Fibroblast of lung (primary cell): Measurements from ENCODE around the gene L3MBTL2. TPM values are rescaled to one million over a fixed set of nuclear protein-coding genes. Genes with fewer than 3 reads are reported as not detected.

ENCODE experiments used
- DNase-seq, 2 donors: peaks; one replicate each; pipeline versions ENCODE4 v3.0.0 to v3.0.0-alpha.2; 2010; ENCODE audit warnings: low read depth in 2 of 2
- H2AFZ ChIP-seq: 2 replicates; pipeline ENCODE4 v1.5.1; 2012; ENCODE audit warnings: low read length, control low read depth, inconsistent platforms
- H3K27ac ChIP-seq: 2 replicates; pipeline ENCODE4 v1.5.1; 2011; ENCODE audit warnings: low read length, control low read depth; ENCODE audit not compliant: insufficient read depth
- H3K27me3 ChIP-seq: 2 replicates; pipeline ENCODE4 v1.5.1; 2011; ENCODE audit warnings: mild to moderate bottlenecking, low read length; ENCODE audit not compliant: control insufficient read depth, insufficient read depth
- H3K36me3 ChIP-seq: 2 replicates; pipeline ENCODE4 v1.5.1; 2011; ENCODE audit warnings: low read length; ENCODE audit not compliant: control insufficient read depth, insufficient read depth
- H3K4me1 ChIP-seq: 2 replicates; pipeline ENCODE4 v1.5.1; 2011; ENCODE audit warnings: low read length; ENCODE audit not compliant: control insufficient read depth, insufficient read depth; ENCODE audit errors: extremely low read depth
- H3K4me2 ChIP-seq: 2 replicates; pipeline ENCODE4 v1.5.1; 2011; ENCODE audit warnings: low read length, control low read depth; ENCODE audit not compliant: insufficient read depth; ENCODE audit errors: extremely low read depth
- H3K4me3 ChIP-seq, 4 experiments: fragments of 200-600 bp in 1 of 4; sonication (generic) in 1 of 4; replicated peaks in 1 of 4; 2 replicates each; pipeline ENCODE4 v1.5.1; 2011 to 2016; ENCODE audit warnings: low read length in 4 of 4, low read depth in 3 of 4, mild to moderate bottlenecking in 3 of 4, control low read depth in 2 of 4, inconsistent platforms in 1 of 4, mixed read lengths in 1 of 4; ENCODE audit not compliant: insufficient read depth in 1 of 4; ENCODE audit errors: control extremely low read depth in 1 of 4
- H3K79me2 ChIP-seq: 2 replicates; pipeline ENCODE4 v1.5.1; 2012; ENCODE audit warnings: mild to moderate bottlenecking, low read length, inconsistent platforms; ENCODE audit not compliant: control insufficient read depth, insufficient read depth
- H3K9ac ChIP-seq: 2 replicates; pipeline ENCODE4 v1.5.1; 2011; ENCODE audit warnings: mild to moderate bottlenecking, low read length, control low read depth; ENCODE audit not compliant: insufficient read depth
- H3K9me3 ChIP-seq: 2 replicates; pipeline ENCODE4 v1.5.1; 2012; ENCODE audit warnings: low read depth, low read length; ENCODE audit not compliant: control insufficient read depth, insufficient read depth
- H4K20me1 ChIP-seq: 2 replicates; pipeline ENCODE4 v1.5.1; 2011; ENCODE audit warnings: low read length; ENCODE audit not compliant: control insufficient read depth, insufficient read depth; ENCODE audit errors: extremely low read depth
- EZH2 ChIP-seq: IDR thresholded peaks from 2 replicates; pipeline ENCODE4 v1.5.1; 2012; ENCODE audit warnings: low read length, control low read depth, mild to moderate bottlenecking; ENCODE audit errors: missing control alignments
- polyA plus RNA-seq, 2 donors: library from polyadenylated mRNA; depleted of rRNA in 1 of 2; stranded (reverse) in 1 of 2; unstranded in 1 of 2; fragments of >200 nt; gene quantifications; 2 replicates each; pipeline ENCODE4 v1.2.1, GENCODE V29; 2011 to 2012; ENCODE audit warnings: missing spikeins in 1 of 2
- total RNA-seq: library from RNA; depleted of rRNA; stranded (reverse); fragments of >200 nt; gene quantifications from 2 replicates; pipeline ENCODE4 v1.2.1, GENCODE V29; 2014
- TF ChIP-seq, protein P1 (sequence below), 2 donors: IDR thresholded peaks in 1 of 2; conservative IDR thresholded peaks in 1 of 2; 1 replicate in 1 of 2; 2 replicates in 1 of 2; pipeline ENCODE4 v1.5.1; 2011 to 2012; ENCODE audit warnings: low read length in 2 of 2, control low read depth in 1 of 2, inconsistent platforms in 1 of 2, low read depth in 1 of 2, mild to moderate bottlenecking in 1 of 2

The L3MBTL2 gene
- total and polyA plus RNA-seq, 2 donors (not counting 1 experiment from before 2014, with no cell fraction given), result 16.0 to 19.3 TPM

GRCh38 chr22:41229215-41229614 is 24.1 kb downstream of the L3MBTL2 start:
- H3K9ac ChIP-seq, result no peak overlapping the region
- no peak overlapping the region for H3K4me2 ChIP-seq
- H3K9me3 ChIP-seq, result no peaks in the 10 kb centered on the region
- peaks cover 16% of the 10 kb centered on the region for H3K36me3 ChIP-seq
- no peak overlapping the region for H3K4me3 ChIP-seq
- TF ChIP-seq EZH2, result no peak
- TF ChIP-seq, protein P1, sequence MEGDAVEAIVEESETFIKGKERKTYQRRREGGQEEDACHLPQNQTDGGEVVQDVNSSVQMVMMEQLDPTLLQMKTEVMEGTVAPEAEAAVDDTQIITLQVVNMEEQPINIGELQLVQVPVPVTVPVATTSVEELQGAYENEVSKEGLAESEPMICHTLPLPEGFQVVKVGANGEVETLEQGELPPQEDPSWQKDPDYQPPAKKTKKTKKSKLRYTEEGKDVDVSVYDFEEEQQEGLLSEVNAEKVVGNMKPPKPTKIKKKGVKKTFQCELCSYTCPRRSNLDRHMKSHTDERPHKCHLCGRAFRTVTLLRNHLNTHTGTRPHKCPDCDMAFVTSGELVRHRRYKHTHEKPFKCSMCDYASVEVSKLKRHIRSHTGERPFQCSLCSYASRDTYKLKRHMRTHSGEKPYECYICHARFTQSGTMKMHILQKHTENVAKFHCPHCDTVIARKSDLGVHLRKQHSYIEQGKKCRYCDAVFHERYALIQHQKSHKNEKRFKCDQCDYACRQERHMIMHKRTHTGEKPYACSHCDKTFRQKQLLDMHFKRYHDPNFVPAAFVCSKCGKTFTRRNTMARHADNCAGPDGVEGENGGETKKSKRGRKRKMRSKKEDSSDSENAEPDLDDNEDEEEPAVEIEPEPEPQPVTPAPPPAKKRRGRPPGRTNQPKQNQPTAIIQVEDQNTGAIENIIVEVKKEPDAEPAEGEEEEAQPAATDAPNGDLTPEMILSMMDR (conservative IDR thresholded peaks at IDR 0.05 in 1 of 2, IDR thresholded peaks at IDR 0.05 in 1 of 2; ENCODE audit: low read depth in 1 of 2, low read length in 2 of 2), result no peak
- H3K79me2 ChIP-seq, result no peaks in the 10 kb centered on the region
- no peak overlapping the region for H2AFZ ChIP-seq
- no peaks in the 10 kb centered on the region for H4K20me1 ChIP-seq
- H3K27ac ChIP-seq, result no peak overlapping the region
- no peaks in the 10 kb centered on the region for H3K27me3 ChIP-seq
- DNase-seq, result no peak
- no peaks in the 10 kb centered on the region for H3K4me1 ChIP-seq

DNA sequence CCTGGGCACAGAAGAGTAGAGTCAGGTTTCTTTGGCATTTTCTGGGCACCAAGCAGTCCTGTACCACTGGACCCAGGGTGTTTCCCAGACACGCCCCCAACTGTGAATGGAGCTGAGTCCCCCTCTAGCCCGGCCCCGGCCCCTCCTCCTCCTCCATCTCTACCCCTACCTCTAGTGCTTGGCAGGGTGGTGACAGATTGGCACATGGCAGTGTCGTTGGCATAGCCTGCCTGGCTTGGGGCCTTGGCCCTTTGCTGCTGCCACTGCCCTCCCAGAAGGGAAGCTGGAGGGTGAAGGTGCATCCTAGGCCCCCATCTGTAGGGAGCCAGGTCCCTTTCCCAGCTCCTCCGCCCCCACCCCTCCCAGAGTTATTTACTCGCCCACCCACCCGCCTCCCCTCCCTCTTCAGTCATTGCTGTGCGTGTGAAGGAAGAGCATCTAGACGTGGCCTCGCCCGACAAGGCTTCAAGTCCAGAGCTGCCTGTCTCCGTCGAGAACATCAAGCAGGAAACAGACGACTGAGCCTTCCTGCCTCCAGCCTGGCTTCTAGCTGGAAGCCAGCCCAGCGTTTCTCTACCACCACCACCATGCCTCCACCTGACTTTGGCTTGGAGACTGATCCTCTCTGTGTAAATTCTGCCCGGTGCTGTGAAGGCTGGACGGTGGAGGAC is 24.8 kb downstream of the L3MBTL2 start:
- H3K27ac ChIP-seq, result no peak overlapping the region
- H3K79me2 ChIP-seq, result no peaks in the 10 kb centered on the region
- TF ChIP-seq, protein P1 (conservative IDR thresholded peaks at IDR 0.05 in 1 of 2, IDR thresholded peaks at IDR 0.05 in 1 of 2; ENCODE audit: low read depth in 1 of 2, low read length in 2 of 2), result no peak
- TF ChIP-seq EZH2, result no peak
- H3K9me3 ChIP-seq, result no peaks in the 10 kb centered on the region
- no peaks in the 10 kb centered on the region for H3K27me3 ChIP-seq
- no peak overlapping the region for H2AFZ ChIP-seq
- H3K4me3 ChIP-seq, result no peak overlapping the region
- no peaks in the 10 kb centered on the region for H4K20me1 ChIP-seq
- no peak for DNase-seq
- no peaks in the 10 kb centered on the region for H3K4me1 ChIP-seq
- H3K4me2 ChIP-seq, result no peak overlapping the region
- H3K9ac ChIP-seq, result no peak overlapping the region
- H3K36me3 ChIP-seq, result peaks cover 16% of the 10 kb centered on the region

DNA sequence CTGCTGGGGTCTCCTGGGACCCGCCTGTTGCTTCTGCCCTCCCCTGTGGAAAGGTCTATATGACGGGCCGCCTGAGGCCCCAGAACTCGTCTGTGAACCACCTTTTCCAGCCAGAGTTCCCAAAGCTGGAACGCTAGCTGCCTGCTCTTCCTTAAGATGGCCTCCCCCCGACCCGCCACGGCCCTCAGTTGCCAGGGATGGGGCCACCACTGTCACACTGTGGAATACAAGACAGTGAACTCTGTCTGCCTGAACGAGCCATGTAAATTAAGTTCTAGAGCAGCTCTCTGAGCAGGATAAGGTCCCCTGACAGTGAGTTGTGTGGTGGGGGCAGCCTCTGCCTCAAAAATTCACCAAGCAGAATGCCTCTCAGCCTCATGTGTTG is 25.3 kb downstream of the L3MBTL2 start:
- Histone ChIP-seq H3K4me3 (no peak overlapping the region), H3K27ac (no peak overlapping the region), H3K36me3 (peaks cover 13% of the 10 kb centered on the region), H4K20me1 (no peaks in the 10 kb centered on the region), H3K9ac (no peak overlapping the region), H3K9me3 (no peaks in the 10 kb centered on the region), H3K27me3 (no peaks in the 10 kb centered on the region), H3K4me2 (no peak overlapping the region), H3K79me2 (no peaks in the 10 kb centered on the region), H2AFZ (no peak overlapping the region), H3K4me1 (no peaks in the 10 kb centered on the region)
- DNase-seq, result no peak
- TF ChIP-seq EZH2, result no peak
- TF ChIP-seq, protein P1 (conservative IDR thresholded peaks at IDR 0.05 in 1 of 2, IDR thresholded peaks at IDR 0.05 in 1 of 2; ENCODE audit: low read depth in 1 of 2, low read length in 2 of 2), result no peak
